WTC11 (cell line): ENCODE results near the gene PCNX3. TPM values are rescaled to one million over a fixed set of nuclear protein-coding genes. Genes with fewer than 3 reads are reported as not detected.
"Not testable (repeated sequence)": the region's sequence is repeated elsewhere in the genome, so short reads cannot be mapped to it uniquely, and the experiment has no call there.

Source experiments
- ATAC-seq: fragments of 200-7000 bp; cut with Tn5 transposase; 2 replicates; pipeline ENCODE4 v1.10.0; 2021; ENCODE audit warnings: mild to moderate bottlenecking, moderate library complexity
- CTCF ChIA-PET: fragments of 300-600 bp; sonication (Branson Sonifier 250); formaldehyde crosslinking; loops from one replicate; lab custom pipeline; 2021; ENCODE audit warnings: antibody characterized with exemption; lab: Charles Lee
- POLR2A ChIA-PET: fragments of 350-600 bp; sonication (Branson Sonifier 250); formaldehyde crosslinking; loops from one replicate; lab custom pipeline; 2021; ENCODE audit warnings: antibody characterized with exemption; lab: Charles Lee
- DNase-seq: peaks from one replicate; pipeline ENCODE4 v3.0.0; 2021; ENCODE audit warnings: low spot score
- H3K27ac Mint-ChIP-seq: 2 replicates; pipeline ENCODE4 v1.8.0; 2021; ENCODE audit warnings: mixed read lengths
- H3K27me3 Mint-ChIP-seq: 2 replicates; pipeline ENCODE4 v1.8.0; 2021; ENCODE audit warnings: low read depth, mild to moderate bottlenecking, moderate library complexity, mixed read lengths
- H3K36me3 Mint-ChIP-seq: 2 replicates; pipeline ENCODE4 v1.8.0; 2021; ENCODE audit warnings: mixed read lengths
- H3K4me1 Mint-ChIP-seq: 2 replicates; pipeline ENCODE4 v1.8.0; 2022; ENCODE audit warnings: mixed read lengths
- H3K4me3 Mint-ChIP-seq: 2 replicates; pipeline ENCODE4 v1.8.0; 2021; ENCODE audit warnings: mild to moderate bottlenecking, moderate library complexity, mixed read lengths
- H3K9me3 Mint-ChIP-seq: 2 replicates; pipeline ENCODE4 v1.8.0; 2021; ENCODE audit warnings: mixed read lengths
- ATF6 ChIP-seq: sonication (generic); formaldehyde crosslinking; IDR thresholded peaks from 2 replicates; pipeline ENCODE4 v1.8.1; 2023; ENCODE audit warnings: mild to moderate bottlenecking, missing genetic modification reagents
- CDX4 ChIP-seq: fragments of 250-450 bp; sonication (Bioruptor Pico); IDR thresholded peaks from 2 replicates; pipeline ENCODE4 v1.9.0; 2021; ENCODE audit warnings: moderate library complexity, mild to moderate bottlenecking, inconsistent platforms, borderline replicate concordance
- CREB1 ChIP-seq: sonication (generic); formaldehyde crosslinking; IDR thresholded peaks from 2 replicates; pipeline ENCODE4 v1.8.0; 2023; ENCODE audit warnings: mild to moderate bottlenecking, missing genetic modification reagents
- E2F1 ChIP-seq: sonication (generic); formaldehyde crosslinking; IDR thresholded peaks from 2 replicates; pipeline ENCODE4 v1.8.0; 2022; ENCODE audit warnings: mild to moderate bottlenecking, missing genetic modification reagents
- E2F4 ChIP-seq: sonication (generic); formaldehyde crosslinking; IDR thresholded peaks from 2 replicates; pipeline ENCODE4 v1.8.1; 2022; ENCODE audit warnings: low read depth, mild to moderate bottlenecking, moderate library complexity, missing genetic modification reagents, borderline replicate concordance
- ERG ChIP-seq: fragments of 250-450 bp; sonication (Bioruptor Pico); IDR thresholded peaks from 2 replicates; pipeline ENCODE4 v1.8.0; 2021; ENCODE audit warnings: mild to moderate bottlenecking
- ETV6 ChIP-seq: sonication (generic); formaldehyde crosslinking; IDR thresholded peaks from 2 replicates; pipeline ENCODE4 v1.8.1; 2022; ENCODE audit warnings: mild to moderate bottlenecking, missing genetic modification reagents
- GRHL2 ChIP-seq: fragments of 250-450 bp; sonication (Bioruptor Pico); IDR thresholded peaks from 2 replicates; pipeline ENCODE4 v1.8.0; 2022; ENCODE audit warnings: mild to moderate bottlenecking, moderate library complexity; ENCODE audit not compliant: insufficient replicate concordance, severe bottlenecking
- HMGA2 ChIP-seq: fragments of 250-450 bp; sonication (Bioruptor Pico); IDR thresholded peaks from 2 replicates; pipeline ENCODE4 v1.4.0; 2021; ENCODE audit warnings: mild to moderate bottlenecking, moderate library complexity
- IRF2 ChIP-seq: sonication (generic); formaldehyde crosslinking; IDR thresholded peaks from 2 replicates; pipeline ENCODE4 v1.8.0; 2022; ENCODE audit warnings: low read depth, missing genetic modification reagents, borderline replicate concordance
- JAZF1 ChIP-seq: fragments of 250-450 bp; sonication (Bioruptor Pico); IDR thresholded peaks from 2 replicates; pipeline ENCODE4 v1.9.0; 2021; ENCODE audit warnings: moderate library complexity, mild to moderate bottlenecking, inconsistent platforms
- JUN ChIP-seq: sonication (generic); formaldehyde crosslinking; IDR thresholded peaks from 2 replicates; pipeline ENCODE4 v1.8.0; 2023; ENCODE audit warnings: mild to moderate bottlenecking, missing genetic modification reagents
- NR1H2 ChIP-seq: sonication (generic); formaldehyde crosslinking; IDR thresholded peaks from 2 replicates; pipeline ENCODE4 v1.9.0; 2021; ENCODE audit warnings: mild to moderate bottlenecking, moderate library complexity, missing genetic modification reagents
- NR3C1 ChIP-seq: sonication (generic); formaldehyde crosslinking; conservative IDR thresholded peaks from 2 replicates; pipeline ENCODE4 v1.8.1; 2023; ENCODE audit warnings: low read depth, mild to moderate bottlenecking, missing genetic modification reagents
- PREB ChIP-seq: sonication (generic); formaldehyde crosslinking; IDR thresholded peaks from 2 replicates; pipeline ENCODE4 v1.8.1; 2022; ENCODE audit warnings: mild to moderate bottlenecking, missing genetic modification reagents, moderate library complexity, borderline replicate concordance
- SOX15 ChIP-seq: fragments of 250-450 bp; sonication (Bioruptor Pico); IDR thresholded peaks from 2 replicates; pipeline ENCODE4 v1.9.0; 2021; ENCODE audit warnings: mild to moderate bottlenecking
- ZBTB21 ChIP-seq: sonication (generic); formaldehyde crosslinking; IDR thresholded peaks from 2 replicates; pipeline ENCODE4 v1.8.1; 2023; ENCODE audit warnings: mild to moderate bottlenecking, missing genetic modification reagents, borderline replicate concordance
- ZNF425 ChIP-seq: fragments of 250-450 bp; sonication (Bioruptor Pico); conservative IDR thresholded peaks from 2 replicates; pipeline ENCODE4 v1.9.0; 2021; ENCODE audit warnings: mild to moderate bottlenecking
- ZNF671 ChIP-seq: fragments of 250-450 bp; sonication (Bioruptor Pico); IDR thresholded peaks from 2 replicates; pipeline ENCODE4 v1.8.0; 2021; ENCODE audit warnings: mild to moderate bottlenecking
- total RNA-seq: library from RNA; stranded (reverse); gene quantifications from 3 replicates; pipeline ENCODE4 v1.2.3, GENCODE V29; 2021

The PCNX3 gene
- total RNA-seq, 1 experiment from 2014 or later, result 51.6 TPM

GRCh38 chr11:65672982-65673381 lies 57.4 kb downstream of the PCNX3 start:
- H3K27ac Mint-ChIP-seq, result no peak overlapping the region
- no peaks in the 10 kb centered on the region for H3K4me1 Mint-ChIP-seq
- H3K36me3 Mint-ChIP-seq, result no peaks in the 10 kb centered on the region
- ChIA-PET POLR2A (no interaction called here), CTCF (interaction anchor here (1.1 kb wide), 1 partner anchor 10 kb away, joined by 4 read pairs; no protein-coding TSS in a partner anchor)
- H3K27me3 Mint-ChIP-seq, result peaks cover 9% of the 10 kb centered on the region; the same call in 1 of the 2 replicates
- peaks cover 4% of the 10 kb centered on the region; the same call in 1 of the 2 replicates for H3K9me3 Mint-ChIP-seq
- DNase-seq (no peak), ATAC-seq (no peak)
- H3K4me3 Mint-ChIP-seq, result no peak overlapping the region
- TF ChIP-seq HMGA2 (CRISPR knock-in tag) (peak; percentile 33; the same call in 1 of the 2 replicates), ETV6 (CRISPR knock-in tag) (no peak)
- TF ChIP-seq, all 79 proteins: peak for 1

- DNase-seq (no peak), ATAC-seq (no peak)
- H3K27ac Mint-ChIP-seq, result no peak overlapping the region
- peaks cover 9% of the 10 kb centered on the region; the same call in 1 of the 2 replicates for H3K27me3 Mint-ChIP-seq
- no peaks in the 10 kb centered on the region for H3K9me3 Mint-ChIP-seq
- no peaks in the 10 kb centered on the region for H3K36me3 Mint-ChIP-seq
- no peak overlapping the region for H3K4me3 Mint-ChIP-seq
- CTCF ChIA-PET, result interaction anchor here (0.6 to 0.8 kb wide), 2 partner anchors 17 to 110 kb away, joined by 3 to 6 read pairs; no protein-coding TSS in a partner anchor
- POLR2A ChIA-PET, result no interaction called here
- no peak for TF ChIP-seq E2F1 (CRISPR knock-in tag)
- TF ChIP-seq CDX4 (CRISPR knock-in tag), result no peak
- TF ChIP-seq IRF2 (CRISPR knock-in tag), result no peak
- TF ChIP-seq JUN (CRISPR knock-in tag), result no peak
- no peak for TF ChIP-seq ZNF671 (CRISPR knock-in tag)
- TF ChIP-seq ATF6, result no peak
- TF ChIP-seq E2F4, result no peak
- TF ChIP-seq ZBTB21, result no peak
- TF ChIP-seq NR1H2 (CRISPR knock-in tag), result no peak
- TF ChIP-seq NR3C1 (CRISPR knock-in tag), result no peak
- H3K4me1 Mint-ChIP-seq, result no peaks in the 10 kb centered on the region
Measured at GRCh38 chr11:65680192-65680743, 64.7 kb downstream of the PCNX3 start.

GRCh38 chr11:65683480-65683879 lies 67.9 kb downstream of the PCNX3 start:
- DNase-seq, CTCF ChIA-PET, H3K27ac Mint-ChIP-seq, POLR2A ChIA-PET, H3K4me1 Mint-ChIP-seq, H3K4me3 Mint-ChIP-seq, H3K9me3 Mint-ChIP-seq, ATAC-seq, H3K36me3 Mint-ChIP-seq, H3K27me3 Mint-ChIP-seq: not testable (repeated sequence)

GRCh38 chr11:65685981-65686380 lies 70.4 kb downstream of the PCNX3 start:
- Mint-ChIP-seq H3K4me3 (no peak overlapping the region), H3K9me3 (no peaks in the 10 kb centered on the region), H3K27ac (no peak overlapping the region), H3K4me1 (peaks cover 3% of the 10 kb centered on the region; the same call in 1 of the 2 replicates), H3K36me3 (no peaks in the 10 kb centered on the region), H3K27me3 (peaks cover 5% of the 10 kb centered on the region; the same call in 1 of the 2 replicates)
- DNase-seq (no peak), ATAC-seq (no peak)
- POLR2A ChIA-PET, result no interaction called here
- CTCF ChIA-PET, result interaction anchor here (0.7 to 1.7 kb wide), 4 partner anchors 42 to 181 kb away, joined by 3 to 7 read pairs (median 4); partner anchors contain the start of gene SIPA1
- TF ChIP-seq ZNF671 (CRISPR knock-in tag) (no peak), JAZF1 (CRISPR knock-in tag) (no peak), ZNF425 (CRISPR knock-in tag) (no peak), NR1H2 (CRISPR knock-in tag) (no peak), GRHL2 (no peak), PREB (CRISPR knock-in tag) (no peak), CREB1 (CRISPR knock-in tag) (no peak), SOX15 (no peak), ERG (no peak)
